ENCODE measurements around the gene DYNC1LI1.

GRCh38 chr3:32556332-32556731, 14.3 kb downstream of the DYNC1LI1 start:
- TF ChIP-seq, protein P1, sequence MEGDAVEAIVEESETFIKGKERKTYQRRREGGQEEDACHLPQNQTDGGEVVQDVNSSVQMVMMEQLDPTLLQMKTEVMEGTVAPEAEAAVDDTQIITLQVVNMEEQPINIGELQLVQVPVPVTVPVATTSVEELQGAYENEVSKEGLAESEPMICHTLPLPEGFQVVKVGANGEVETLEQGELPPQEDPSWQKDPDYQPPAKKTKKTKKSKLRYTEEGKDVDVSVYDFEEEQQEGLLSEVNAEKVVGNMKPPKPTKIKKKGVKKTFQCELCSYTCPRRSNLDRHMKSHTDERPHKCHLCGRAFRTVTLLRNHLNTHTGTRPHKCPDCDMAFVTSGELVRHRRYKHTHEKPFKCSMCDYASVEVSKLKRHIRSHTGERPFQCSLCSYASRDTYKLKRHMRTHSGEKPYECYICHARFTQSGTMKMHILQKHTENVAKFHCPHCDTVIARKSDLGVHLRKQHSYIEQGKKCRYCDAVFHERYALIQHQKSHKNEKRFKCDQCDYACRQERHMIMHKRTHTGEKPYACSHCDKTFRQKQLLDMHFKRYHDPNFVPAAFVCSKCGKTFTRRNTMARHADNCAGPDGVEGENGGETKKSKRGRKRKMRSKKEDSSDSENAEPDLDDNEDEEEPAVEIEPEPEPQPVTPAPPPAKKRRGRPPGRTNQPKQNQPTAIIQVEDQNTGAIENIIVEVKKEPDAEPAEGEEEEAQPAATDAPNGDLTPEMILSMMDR (IDR thresholded peaks at IDR 0.05 in 2 of 3, conservative IDR thresholded peaks at IDR 0.05 in 1 of 3; ENCODE audit: insufficient read depth in 2 of 3, low read depth in 1 of 3, low read length in 3 of 3) = no peak
- no peak for TF ChIP-seq PBX2 (CRISPR knock-in tag; IDR thresholded peaks at IDR 0.05; ENCODE audit: low read depth)
- no peak for TF ChIP-seq PBX2 (tag; conservative IDR thresholded peaks at IDR 0.05; ENCODE audit: low read depth)
- TF ChIP-seq KAT8 (IDR thresholded peaks at IDR 0.05; ENCODE audit: low read depth) = no peak
- no peak for TF ChIP-seq SP2 (IDR thresholded peaks at IDR 0.05; ENCODE audit: extremely low read depth, low read depth, low read length, poor library complexity, severe bottlenecking)
- no peak for TF ChIP-seq POLR2AphosphoS5 (IDR thresholded peaks at IDR 0.05; ENCODE audit: control insufficient read depth, insufficient read depth, low read depth, low read length)

All from K562 (cell line).